Measurements from ENCODE around the gene CCDC3.

Gene CCDC3

GRCh38 chr10:12922117-12922900 is 79.2 kb downstream of the CCDC3 start:
- no peak for DNase-seq (ENCODE audit: low read depth)

DNA sequence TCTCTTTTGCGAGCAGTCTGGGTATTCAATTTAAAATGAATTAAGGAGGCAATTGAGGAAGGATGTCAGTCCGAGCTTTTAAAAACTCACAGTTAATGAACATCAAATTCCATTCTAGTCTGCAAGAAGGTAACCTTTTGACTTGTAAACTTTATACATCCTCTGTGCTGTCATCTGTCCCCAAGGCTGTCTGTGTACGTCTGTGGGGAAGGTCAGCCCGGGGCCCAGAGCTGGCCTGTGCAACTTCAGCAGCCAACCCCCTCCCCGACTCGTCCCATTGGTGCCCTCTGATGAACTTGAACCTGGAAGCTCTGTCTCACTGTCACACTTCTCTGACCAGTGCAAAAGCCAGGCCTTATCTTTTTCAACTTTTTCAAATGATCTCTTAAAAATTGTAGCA is 80.3 kb downstream of the CCDC3 start:
- no peak for DNase-seq (ENCODE audit: low read depth)

DNA sequence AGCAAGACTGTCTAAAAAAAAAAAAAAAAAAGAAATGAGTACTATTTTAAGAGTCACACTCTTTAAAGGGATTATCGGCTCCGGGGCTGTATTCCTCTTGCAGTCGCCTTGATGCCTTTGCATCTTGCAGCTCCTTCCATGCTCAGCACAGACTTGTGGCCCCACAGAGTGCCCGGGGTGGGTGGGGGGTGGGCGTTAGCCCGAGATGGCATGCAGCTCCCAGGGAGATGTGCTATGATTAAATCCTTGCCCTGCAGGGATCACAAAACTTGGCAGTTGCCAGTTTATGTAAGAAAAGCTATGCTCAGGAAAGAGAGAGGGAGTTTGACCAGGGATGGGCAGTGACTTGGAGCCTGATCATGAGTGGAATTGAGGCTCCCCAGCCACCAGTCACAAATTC is 81.9 kb downstream of the CCDC3 start:
- DNase-seq (ENCODE audit: low read depth): no peak

DNA sequence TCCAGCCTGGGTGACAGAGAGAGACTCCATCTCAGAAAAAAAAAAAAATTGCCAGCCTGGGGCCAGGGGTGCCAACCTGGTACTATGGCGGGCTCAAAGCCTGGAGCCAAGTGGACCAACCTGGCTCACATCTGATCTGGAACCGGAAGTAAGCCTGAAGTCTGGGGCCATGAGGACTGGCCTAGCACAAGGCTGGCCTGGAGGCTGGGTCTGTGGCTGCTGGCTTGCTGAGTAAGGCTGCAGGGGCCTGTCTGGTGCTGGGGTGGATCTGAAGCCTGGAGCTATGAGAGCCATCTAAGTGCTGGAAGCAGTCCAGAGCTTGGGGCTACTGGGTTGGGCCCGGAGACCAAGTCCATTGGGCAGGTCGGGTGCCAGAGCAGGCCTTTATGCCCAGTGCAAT is 84.9 kb downstream of the CCDC3 start:
- DNase-seq (ENCODE audit: low read depth): no peak

DNA sequence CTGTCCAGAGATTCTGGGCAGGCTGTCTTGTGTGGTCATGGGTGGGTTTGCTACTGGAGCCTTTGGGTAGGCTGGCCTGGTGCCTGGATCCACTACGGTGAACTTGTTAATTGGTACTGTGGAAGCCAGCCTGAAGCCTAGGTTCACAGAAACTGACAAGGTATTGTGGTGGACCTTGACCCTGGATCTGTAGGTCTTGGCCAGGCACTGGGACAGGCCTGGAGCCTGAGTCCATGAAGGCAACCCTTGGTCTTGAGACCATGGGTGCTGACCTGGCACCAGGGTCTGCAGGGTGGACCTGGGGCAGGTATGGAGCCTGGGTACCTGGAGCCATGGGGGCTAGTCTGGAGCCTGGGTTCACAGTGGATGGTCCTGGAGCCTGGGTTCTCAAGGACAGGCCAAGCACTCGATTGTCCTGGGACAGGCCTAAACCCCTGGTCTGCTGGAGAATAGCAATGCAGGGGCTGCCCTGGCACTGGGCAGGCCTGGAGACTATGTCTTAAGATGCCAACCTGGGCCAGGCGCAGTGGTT is 85.8 kb downstream of the CCDC3 start:
- DNase-seq (ENCODE audit: low read depth): no peak

DNA sequence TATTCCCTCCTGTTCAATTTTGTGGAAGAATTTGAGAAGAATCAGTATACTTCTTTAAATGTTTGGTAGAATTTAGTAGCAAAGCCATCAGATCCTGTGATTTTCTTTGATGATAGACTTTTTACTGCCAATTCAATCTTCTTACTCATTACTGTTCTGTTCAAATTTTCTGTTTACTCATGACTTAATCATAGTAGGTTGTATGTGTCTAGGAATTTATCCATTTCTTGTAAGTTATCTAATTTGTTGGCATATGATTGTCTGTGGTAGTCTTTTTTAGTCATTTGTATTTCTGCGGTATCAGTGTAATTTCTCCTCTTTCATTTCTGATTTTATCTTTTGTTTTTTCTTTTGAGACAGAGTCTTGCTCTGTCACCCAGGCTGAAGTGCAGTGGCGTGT is 87.4 kb downstream of the CCDC3 start:
- DNase-seq (ENCODE audit: low read depth): no peak

GRCh38 chr10:12911795-12912194 is 89.7 kb downstream of the CCDC3 start:
- DNase-seq (ENCODE audit: low read depth): no peak

DNA sequence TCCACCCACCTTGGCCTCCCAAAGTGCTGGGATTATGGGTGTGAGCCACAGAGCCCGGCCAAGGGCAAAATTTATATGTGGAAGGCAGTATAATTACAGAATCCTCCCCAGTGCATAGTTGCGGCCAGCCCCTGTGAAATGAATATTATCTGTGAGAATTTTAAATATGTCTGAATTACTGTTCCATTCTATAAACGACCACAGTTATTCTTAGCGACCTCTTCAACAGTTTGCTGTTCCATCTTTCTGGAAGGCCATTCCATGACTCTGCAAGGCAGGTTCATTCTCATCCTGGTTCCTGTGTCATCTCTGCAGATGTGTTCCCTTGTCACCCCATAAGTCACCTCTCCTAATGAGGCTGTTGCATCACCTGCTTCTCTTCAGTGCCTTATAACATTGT is 90.7 kb downstream of the CCDC3 start:
- no peak for DNase-seq (ENCODE audit: low read depth)

DNA sequence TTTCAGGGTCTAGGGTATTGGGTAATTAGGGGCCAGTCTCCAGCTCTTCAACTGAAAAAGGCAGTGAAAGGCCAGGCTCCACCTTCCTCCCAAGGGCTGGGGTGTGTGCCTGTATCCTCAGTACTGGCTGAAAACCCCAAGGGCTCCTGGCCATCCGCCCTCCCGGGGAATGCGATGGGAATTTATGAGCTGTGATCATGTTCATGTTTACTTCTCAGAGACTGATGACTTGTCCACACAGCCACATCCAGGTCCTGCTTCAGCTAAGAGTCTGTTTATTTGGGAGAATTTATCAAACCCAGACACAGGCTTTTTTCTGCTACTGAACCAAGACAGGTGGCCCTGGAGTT is 91.7 kb downstream of the CCDC3 start:
- DNase-seq (ENCODE audit: low read depth): no peak

DNA sequence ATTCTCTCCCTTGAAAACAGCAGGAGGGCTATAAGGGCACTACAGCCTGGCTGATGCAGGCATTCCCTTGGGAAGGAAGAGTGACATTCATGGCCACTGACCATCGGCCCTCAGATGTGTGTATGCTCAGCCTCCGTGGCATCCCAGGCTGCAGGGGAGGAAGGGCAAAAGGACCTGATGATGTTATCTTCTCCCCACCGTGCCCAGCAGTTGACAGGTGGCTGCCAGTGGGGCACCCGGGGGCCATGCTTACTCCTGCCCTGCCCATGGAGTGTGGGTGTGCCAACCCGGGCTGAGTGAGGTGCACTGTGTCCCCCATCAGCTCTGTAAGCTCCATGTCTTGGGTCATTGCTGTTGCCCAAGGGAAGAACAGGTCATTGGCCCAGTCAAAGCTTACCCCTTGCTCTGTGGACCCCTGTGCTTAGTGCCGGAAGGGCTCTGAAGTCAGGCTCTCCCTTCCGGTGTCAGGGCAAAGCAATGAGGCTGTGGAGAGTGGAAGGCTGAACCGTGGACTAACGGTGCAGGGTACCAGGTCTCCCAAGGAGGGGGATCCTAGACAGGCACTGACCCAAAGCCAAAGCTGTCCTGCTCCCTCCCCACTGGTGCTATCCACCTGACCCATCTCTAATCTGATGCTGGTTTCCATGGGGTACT is 92.2 kb downstream of the CCDC3 start:
- DNase-seq (ENCODE audit: low read depth): no peak

GRCh38 chr10:12908773-12909172 is 92.7 kb downstream of the CCDC3 start:
- no peak for DNase-seq (ENCODE audit: low read depth)

DNA sequence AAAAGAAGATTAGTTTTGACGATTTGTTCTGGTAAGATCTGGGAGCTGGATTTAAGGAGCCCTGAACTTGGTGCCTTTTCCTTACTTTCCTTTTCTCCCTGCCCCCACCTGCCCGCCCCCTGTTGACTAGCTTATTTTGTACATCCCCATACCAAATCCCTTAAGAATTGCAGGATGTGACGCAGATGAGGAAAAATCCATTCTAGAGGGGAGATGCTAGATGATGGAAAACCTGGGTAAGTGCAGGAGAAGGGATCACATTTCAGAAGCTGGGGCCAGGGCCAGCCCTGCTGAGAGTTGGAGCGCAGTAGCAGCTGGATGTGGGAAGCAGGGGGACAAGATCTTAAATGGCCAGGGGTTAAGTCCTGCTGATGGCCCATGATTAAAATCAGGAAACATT is 93.9 kb downstream of the CCDC3 start:
- peak; percentile 4 for DNase-seq (ENCODE audit: low read depth)

- no peak for DNase-seq (ENCODE audit: low read depth)
These were observed 95.4 kb downstream of the CCDC3 start for GRCh38 chr10:12906051-12906541.

DNA sequence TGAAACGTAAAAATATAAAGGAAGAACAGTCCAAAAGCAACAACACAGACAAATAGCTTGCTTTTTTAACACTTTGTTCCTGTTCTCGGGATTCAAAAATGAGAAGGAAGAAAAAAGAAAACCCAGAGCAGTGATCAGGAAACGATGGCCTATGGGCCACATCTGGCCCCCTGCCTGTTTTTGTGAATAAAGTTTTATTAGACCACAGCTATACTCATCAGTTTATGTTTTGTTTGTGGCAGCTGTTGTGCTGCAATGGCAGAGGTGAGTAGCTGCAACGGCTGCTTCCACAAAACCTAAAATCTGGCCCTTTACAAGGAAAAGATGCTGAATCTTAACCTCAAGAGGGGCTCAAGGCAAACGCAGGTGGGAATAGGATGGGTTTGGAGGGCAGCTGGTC is 96.4 kb downstream of the CCDC3 start:
- DNase-seq (ENCODE audit: low read depth): no peak

DNA sequence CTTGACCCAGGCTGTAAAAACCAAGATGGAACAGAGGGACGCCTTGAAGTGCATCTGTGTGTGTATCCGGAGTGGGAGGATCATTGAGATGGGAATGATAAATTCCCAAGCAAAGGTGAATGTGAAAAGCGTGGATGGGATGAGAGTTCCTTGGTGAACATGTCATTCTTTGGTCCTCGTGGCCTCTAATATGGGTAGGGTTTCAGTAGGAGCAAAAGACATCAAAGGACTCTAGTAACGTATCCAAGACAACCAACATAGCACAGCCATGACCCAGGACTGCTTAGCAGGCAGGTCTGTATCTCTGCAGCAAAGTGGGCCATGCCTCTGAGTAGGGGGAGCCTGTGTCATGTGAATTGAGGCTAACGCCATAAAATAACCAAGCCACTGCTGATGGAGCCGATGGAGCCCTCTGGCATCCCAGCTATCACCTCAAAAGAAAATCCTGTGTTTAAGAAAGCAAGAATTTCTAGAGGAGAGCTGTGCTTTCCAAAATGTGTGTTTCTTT is 98.6 kb downstream of the CCDC3 start:
- DNase-seq (ENCODE audit: low read depth): no peak

DNA sequence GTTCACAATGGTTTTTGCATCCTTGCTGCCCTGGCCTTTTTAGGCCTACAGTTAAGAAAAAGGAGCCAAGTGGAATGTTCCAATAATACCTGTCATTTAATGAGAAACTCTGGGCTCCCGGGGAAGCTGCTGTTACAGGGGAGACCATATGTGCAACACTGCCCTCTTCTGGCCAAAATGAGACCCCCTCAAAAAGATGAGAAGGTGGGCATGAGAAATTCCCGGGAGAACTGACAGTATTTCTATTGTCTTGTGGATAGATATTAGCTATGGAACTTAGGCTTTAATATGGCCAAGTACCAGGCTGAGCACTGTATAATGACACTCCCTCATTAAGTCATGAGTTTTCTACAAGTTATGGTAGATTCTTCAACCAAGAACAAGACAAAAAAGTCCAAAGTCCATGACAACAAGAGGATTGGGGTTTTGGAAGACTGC is 99.4 kb downstream of the CCDC3 start:
- DNase-seq (ENCODE audit: low read depth): peak; percentile 59

- DNase-seq (ENCODE audit: low read depth): no peak
These were observed 102.0 kb downstream of the CCDC3 start for GRCh38 chr10:12899546-12899945.

- no peak for DNase-seq (ENCODE audit: low read depth)
These were observed 103.2 kb downstream of the CCDC3 start for GRCh38 chr10:12898271-12898670.

GRCh38 chr10:12897278-12897677 is 104.2 kb downstream of the CCDC3 start:
- DNase-seq (ENCODE audit: low read depth): no peak

- DNase-seq (ENCODE audit: low read depth): no peak
These were observed 105.3 kb downstream of the CCDC3 start for GRCh38 chr10:12896251-12896650.

- no peak for DNase-seq (ENCODE audit: low read depth)
These were observed 108.6 kb downstream of the CCDC3 start for GRCh38 chr10:12892924-12893323.

DNA sequence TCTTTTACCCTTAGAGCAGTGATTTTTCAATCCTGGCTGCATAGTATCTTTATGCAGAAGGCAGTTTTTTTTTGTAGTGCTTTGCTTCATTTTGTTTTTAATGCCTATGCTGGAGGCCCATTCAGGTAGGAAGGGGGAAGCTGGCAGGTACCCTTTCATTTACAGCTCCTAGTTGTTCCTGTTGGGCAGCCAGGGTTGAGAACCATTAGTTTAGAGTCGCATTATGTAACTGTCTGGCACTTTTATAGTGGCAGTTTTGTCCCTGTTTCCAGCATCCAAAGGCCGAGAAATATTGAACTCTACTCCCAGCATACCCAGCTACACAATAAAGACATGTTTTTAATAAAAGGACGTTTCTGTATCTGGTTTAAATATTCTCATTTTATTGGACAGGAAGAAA is 110.6 kb downstream of the CCDC3 start:
- no peak for DNase-seq (ENCODE audit: low read depth)

DNA sequence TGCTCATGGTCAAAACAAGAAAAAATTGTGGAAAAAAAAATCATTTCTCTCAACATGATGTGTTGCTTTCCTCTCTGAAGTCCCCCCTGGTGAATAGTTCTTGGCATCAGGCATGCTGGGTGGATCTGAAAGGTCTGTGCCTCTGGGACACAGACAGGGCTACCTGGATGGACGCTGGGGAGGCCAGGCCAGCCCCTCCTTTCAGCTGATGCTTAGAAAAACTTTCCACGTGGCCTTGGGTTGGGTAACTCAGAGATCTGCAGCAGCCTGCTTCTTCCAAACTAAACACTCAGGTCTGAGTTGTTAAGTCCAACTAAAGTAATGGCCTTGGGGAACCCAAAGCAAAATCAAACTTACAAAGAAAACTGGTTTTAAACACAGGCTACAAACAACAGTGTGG is 113.0 kb downstream of the CCDC3 start:
- DNase-seq (ENCODE audit: low read depth): no peak
